Fibroblast of lung (primary cell): Measurements from ENCODE around the gene VPS13C.

Source experiments
- EZH2 ChIP-seq: IDR thresholded peaks from 2 replicates; pipeline ENCODE4 v1.5.1; 2012; ENCODE audit warnings: low read length, control low read depth, mild to moderate bottlenecking; ENCODE audit errors: missing control alignments
- TF ChIP-seq, protein P1 (sequence below), 2 donors: IDR thresholded peaks in 1 of 2; conservative IDR thresholded peaks in 1 of 2; 1 replicate in 1 of 2; 2 replicates in 1 of 2; pipeline ENCODE4 v1.5.1; 2011 to 2012; ENCODE audit warnings: low read length in 2 of 2, control low read depth in 1 of 2, inconsistent platforms in 1 of 2, low read depth in 1 of 2, mild to moderate bottlenecking in 1 of 2

DNA sequence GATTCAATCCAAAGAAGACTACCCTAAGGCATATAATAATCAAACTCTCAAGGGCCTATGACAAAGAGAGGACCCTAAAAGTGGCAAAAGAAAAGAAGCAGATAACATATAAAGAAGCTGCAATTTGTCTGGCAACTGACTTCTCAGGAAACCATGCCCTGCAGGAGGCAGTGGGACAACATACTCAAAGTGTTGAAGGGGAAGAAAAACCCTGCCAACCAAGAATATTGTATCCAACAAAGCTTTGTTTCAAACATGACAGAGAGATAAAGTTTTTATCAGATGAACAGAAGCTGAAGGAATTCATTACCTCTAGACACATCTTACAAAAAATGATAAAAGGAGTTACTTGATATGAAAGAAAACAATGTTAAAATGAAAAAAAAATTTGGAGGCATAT is 167.1 kb downstream of the VPS13C start:
- TF ChIP-seq, protein P1, sequence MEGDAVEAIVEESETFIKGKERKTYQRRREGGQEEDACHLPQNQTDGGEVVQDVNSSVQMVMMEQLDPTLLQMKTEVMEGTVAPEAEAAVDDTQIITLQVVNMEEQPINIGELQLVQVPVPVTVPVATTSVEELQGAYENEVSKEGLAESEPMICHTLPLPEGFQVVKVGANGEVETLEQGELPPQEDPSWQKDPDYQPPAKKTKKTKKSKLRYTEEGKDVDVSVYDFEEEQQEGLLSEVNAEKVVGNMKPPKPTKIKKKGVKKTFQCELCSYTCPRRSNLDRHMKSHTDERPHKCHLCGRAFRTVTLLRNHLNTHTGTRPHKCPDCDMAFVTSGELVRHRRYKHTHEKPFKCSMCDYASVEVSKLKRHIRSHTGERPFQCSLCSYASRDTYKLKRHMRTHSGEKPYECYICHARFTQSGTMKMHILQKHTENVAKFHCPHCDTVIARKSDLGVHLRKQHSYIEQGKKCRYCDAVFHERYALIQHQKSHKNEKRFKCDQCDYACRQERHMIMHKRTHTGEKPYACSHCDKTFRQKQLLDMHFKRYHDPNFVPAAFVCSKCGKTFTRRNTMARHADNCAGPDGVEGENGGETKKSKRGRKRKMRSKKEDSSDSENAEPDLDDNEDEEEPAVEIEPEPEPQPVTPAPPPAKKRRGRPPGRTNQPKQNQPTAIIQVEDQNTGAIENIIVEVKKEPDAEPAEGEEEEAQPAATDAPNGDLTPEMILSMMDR (conservative IDR thresholded peaks at IDR 0.05 in 1 of 2, IDR thresholded peaks at IDR 0.05 in 1 of 2; ENCODE audit: low read depth in 1 of 2, low read length in 2 of 2) = no peak
- TF ChIP-seq EZH2 = no peak
